Astrocyte of the cerebellum (primary cell): Measurements from ENCODE around the gene ZDHHC14.

Experiments used
- DNase-seq: peaks from one replicate; pipeline ENCODE4 v3.0.0-alpha.2; 2011; ENCODE audit warnings: low read depth
- H3K4me3 ChIP-seq: 2 replicates; pipeline ENCODE4 v1.5.1; 2011; ENCODE audit warnings: mild to moderate bottlenecking, low read depth, low read length, moderate library complexity
- in situ Hi-C: cut with HindIII; loops from 2 replicates; pipeline ENCODE4 v1.10.0; 2017; ENCODE audit warnings: low sequenced_read_pairs
- TF ChIP-seq, protein P1 (sequence below): IDR thresholded peaks from 2 replicates; pipeline ENCODE4 v1.5.1; 2012; ENCODE audit warnings: low read length, low read depth, moderate library complexity, mild to moderate bottlenecking; ENCODE audit errors: missing control alignments

The ZDHHC14 gene

DNA sequence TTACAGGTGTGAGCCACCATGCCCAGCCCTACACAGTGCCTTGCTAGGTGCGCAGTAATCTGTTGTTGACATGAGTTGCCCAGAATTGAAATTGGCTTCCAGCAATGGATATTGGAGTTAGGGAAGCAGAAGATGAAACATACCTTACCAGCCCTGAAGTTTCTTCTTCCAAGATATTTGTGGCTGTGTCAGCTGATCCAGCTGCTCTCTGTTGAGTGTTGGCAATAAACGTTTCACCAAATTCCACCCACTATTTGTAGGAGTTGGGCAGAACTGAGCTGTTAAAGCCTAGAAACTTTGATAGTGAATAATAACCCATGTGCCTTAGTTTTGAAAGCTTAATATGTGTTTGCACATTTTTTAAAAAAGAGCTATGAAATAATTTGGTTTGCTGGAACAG lies 223.8 kb downstream of the ZDHHC14 start:
- TF ChIP-seq, protein P1, sequence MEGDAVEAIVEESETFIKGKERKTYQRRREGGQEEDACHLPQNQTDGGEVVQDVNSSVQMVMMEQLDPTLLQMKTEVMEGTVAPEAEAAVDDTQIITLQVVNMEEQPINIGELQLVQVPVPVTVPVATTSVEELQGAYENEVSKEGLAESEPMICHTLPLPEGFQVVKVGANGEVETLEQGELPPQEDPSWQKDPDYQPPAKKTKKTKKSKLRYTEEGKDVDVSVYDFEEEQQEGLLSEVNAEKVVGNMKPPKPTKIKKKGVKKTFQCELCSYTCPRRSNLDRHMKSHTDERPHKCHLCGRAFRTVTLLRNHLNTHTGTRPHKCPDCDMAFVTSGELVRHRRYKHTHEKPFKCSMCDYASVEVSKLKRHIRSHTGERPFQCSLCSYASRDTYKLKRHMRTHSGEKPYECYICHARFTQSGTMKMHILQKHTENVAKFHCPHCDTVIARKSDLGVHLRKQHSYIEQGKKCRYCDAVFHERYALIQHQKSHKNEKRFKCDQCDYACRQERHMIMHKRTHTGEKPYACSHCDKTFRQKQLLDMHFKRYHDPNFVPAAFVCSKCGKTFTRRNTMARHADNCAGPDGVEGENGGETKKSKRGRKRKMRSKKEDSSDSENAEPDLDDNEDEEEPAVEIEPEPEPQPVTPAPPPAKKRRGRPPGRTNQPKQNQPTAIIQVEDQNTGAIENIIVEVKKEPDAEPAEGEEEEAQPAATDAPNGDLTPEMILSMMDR, result no peak
- in situ Hi-C loops, result no loop called here
- no peak overlapping the region for H3K4me3 ChIP-seq
- no peak for DNase-seq

DNA sequence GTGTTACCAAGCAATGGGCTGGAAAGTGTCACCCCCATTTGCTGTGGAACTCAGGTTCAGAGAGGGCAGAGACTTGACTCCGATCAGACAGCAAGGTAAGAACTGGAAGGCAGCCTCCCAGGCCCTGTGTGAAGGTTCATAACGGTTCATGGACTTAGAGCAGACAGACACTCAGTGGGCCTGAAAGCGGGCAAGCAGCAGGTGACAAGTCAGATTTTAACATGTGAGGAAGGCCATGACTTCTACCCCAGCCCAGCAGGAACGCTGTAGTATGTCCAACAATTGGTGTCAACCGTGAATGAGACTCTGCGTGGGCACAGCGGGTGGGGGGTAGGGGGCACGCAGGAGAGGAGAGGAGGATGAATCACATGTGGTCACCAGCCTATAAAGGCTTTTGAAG lies 224.5 kb downstream of the ZDHHC14 start:
- H3K4me3 ChIP-seq, result no peak overlapping the region
- no peak for DNase-seq
- TF ChIP-seq, protein P1, result no peak
- in situ Hi-C loops, result no loop called here

DNA sequence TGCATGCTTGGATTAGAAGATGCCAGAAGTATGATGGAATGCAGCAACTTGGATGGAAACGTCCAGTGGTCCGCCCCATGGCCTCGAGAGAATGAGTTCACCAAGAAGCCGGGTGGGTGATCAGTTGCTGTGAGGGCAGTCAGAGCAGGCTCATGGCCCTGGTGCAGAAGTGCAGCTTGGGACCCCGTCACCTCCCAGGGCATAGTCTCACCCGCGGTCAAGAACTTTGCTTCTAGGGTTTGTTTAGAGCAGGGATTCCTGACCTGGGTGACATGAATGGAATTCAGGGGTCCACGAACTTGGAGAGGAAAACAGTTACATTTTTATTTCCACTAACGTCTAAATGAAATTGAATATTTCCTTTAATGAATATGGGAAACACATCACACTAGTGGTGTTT lies 225.5 kb downstream of the ZDHHC14 start:
- in situ Hi-C loops, result no loop called here
- no peak for DNase-seq
- no peak overlapping the region for H3K4me3 ChIP-seq

DNA sequence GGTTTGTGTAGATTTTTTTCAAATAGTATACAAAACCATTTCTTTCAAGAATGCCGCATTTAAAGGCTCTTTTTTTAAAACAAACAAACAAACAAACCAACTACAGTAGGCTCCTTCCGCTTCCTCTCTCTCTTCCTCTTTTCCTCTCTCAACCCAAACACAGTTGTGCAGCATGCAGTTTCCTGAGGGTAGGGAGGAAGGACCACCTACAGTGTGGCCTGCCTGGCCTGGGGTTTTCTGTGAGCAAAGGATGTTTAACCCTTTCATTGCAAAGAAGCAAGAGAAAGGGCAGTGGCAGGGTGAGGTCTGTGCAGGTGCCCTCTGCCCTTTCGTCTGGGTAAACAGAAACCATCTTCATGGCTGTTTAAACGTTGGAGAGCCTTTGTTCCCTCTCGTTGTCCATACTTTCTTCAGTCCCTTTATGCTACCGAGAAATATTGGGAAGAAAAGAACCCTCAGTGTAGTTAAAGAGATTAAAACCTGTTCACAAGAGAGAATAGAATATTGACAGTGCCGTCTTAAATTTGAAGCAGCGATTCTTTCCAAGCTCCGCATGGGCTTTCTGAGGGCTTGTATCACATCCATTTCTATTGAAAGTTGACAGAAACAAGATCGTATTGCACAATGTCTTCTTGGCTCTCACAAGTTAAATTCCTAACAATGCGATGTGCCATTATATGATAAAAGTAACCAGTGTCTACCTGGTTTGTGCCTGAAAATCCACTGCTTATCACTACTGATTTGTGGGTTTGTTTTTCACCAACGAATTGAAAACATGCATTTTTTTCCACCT lies 226.5 kb downstream of the ZDHHC14 start:
- DNase-seq, result no peak
- H3K4me3 ChIP-seq, result no peak overlapping the region
- in situ Hi-C loops, result no loop called here
- TF ChIP-seq, protein P1, result no peak

More for the DNA sequence above, 225.5 kb downstream of the ZDHHC14 start:
- TF ChIP-seq, protein P1, result no peak

DNA sequence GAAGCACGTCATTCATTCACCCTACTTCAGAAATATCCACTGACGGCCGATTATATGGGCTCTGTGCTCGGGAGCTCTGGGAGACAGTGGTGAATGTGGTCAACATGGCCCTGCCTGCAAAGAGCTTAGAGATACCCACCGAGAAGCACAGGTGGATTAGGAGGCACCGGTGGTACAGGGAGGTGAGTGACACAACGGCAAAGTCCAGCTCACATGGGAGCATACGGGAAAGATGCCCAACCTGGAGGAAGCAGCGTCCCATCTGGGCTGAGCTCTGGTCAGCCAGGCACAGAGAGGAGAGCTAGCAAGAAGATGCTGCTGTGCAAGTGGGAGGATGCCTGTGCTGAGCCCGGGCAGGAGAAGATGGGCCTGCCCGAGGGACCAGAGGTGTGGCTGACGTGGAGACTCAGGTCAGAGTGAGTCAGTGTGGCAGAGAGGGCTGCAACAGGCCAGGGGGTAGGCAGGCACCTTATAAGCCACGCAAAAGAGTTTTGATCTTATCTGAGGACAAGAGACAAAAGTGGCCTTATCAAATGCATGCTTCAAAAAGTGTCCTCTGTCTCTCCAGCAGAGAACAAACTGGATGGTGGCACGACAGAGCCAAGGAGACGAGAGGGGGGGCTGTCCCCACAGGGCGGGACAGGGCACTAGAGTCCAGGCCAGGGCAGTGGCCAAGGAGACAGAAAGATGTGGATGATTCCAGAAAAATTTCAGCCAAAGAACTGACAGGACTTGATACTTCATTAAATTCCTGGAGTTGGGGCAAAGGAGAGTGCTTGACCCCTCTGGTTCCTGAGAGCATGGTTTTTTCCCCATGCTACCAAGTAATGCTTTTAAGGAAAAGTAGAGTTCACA lies 227.5 kb downstream of the ZDHHC14 start:
- TF ChIP-seq, protein P1, result no peak
- in situ Hi-C loops, result no loop called here
- DNase-seq, result no peak
- H3K4me3 ChIP-seq, result no peak overlapping the region

DNA sequence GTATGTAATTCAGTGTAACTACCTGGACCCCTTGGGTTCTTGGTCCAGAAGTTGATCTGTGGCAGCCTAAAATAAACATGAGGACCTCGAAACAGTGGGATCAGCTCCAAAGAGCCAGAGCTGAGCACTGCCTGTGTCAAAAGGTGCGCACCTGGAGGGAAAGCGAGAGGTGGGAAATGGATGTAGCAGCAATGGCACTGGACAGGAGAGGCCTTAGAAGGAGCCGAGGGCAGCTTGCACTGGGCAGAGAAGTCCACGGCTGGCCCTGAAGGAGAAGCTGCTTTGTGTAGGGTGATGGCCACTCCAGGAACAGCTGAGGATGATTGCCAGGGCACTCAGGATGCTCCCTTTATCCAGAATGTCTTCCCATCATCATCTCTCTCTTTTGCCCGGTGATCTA lies 228.1 kb downstream of the ZDHHC14 start:
- no peak overlapping the region for H3K4me3 ChIP-seq
- in situ Hi-C loops, result no loop called here
- TF ChIP-seq, protein P1, result no peak
- DNase-seq, result no peak
